NAMALWA (cell line): ENCODE data around the gene ADIPOQ.
"Not testable (repeated sequence)": the region's sequence is repeated elsewhere in the genome, so short reads cannot be mapped to it uniquely, and the experiment has no call there.

Source experiments
- DNase-seq: peaks from one replicate; pipeline ENCODE4 v3.0.0-alpha.2; 2015; ENCODE audit warnings: low spot score

Gene ADIPOQ

GRCh38 chr3:186907075-186907474 is 64.6 kb downstream of the ADIPOQ start:
- DNase-seq, result not testable (repeated sequence)
